LNCAP (cell line): ENCODE data around the gene ADAM12.

Experiments
- TF ChIP-seq, protein P1 (sequence below): fragments of 450-650 bp; IDR thresholded peaks from 2 replicates; pipeline ENCODE4 v1.5.1; 2017; ENCODE audit warnings: mild to moderate bottlenecking

The ADAM12 gene

DNA sequence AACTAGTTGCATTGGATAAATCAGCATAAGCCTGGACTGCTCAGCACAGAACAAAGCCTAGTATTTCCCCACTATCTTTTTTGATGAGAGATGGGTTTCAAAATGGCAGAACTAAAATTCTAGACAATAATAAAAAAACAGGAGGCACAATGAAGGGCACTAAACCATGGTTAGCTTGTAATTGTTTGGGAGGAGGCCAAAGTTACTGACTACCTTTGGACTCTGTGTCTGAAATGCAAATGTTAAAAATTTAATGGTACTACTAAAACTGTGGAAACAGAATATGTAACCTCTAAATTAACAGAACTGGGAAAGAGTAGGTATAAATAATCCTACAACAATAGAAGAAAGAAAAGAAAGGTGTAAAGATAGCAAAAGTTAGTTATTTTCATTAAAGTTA is 13.0 kb downstream of the ADAM12 start:
- TF ChIP-seq, protein P1, sequence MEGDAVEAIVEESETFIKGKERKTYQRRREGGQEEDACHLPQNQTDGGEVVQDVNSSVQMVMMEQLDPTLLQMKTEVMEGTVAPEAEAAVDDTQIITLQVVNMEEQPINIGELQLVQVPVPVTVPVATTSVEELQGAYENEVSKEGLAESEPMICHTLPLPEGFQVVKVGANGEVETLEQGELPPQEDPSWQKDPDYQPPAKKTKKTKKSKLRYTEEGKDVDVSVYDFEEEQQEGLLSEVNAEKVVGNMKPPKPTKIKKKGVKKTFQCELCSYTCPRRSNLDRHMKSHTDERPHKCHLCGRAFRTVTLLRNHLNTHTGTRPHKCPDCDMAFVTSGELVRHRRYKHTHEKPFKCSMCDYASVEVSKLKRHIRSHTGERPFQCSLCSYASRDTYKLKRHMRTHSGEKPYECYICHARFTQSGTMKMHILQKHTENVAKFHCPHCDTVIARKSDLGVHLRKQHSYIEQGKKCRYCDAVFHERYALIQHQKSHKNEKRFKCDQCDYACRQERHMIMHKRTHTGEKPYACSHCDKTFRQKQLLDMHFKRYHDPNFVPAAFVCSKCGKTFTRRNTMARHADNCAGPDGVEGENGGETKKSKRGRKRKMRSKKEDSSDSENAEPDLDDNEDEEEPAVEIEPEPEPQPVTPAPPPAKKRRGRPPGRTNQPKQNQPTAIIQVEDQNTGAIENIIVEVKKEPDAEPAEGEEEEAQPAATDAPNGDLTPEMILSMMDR, result no peak

DNA sequence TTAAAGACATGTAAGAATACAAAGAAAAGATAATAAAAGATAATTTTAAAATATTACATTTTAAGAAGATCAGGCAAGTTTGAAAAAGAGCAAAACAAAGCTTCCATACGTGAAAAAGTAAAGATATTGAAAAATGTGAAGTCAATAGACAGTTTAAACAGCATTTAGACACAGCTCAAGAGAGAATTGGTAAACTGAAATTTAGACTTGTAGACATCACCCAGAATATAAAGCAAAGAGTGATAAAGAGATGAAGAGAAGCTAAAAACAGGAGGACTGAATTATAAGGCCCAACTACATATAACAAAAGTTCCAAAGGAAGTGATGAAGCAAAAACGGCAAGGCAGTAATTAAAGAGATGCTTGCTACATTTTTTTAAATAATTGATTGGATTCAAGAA is 13.8 kb downstream of the ADAM12 start:
- TF ChIP-seq, protein P1, result no peak

DNA sequence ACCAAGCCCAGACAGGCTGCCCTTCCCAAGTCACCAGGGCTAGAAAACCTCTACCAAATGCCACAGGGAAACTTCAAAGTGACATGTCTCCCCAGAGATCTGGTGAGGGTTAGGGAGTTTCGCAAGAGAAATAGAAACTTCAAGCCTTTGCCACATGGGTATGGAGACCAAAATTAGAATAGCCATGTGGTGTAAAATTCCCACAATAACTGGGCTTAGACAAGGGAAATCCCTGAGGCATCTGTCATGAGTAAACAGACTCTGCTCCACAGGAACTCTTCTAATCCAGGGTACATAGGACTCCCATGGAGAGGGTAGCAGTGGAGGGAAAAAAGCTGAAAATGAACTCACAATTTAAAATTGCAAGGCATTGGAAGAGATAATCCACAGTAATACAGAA is 14.3 kb downstream of the ADAM12 start:
- TF ChIP-seq, protein P1, result no peak

DNA sequence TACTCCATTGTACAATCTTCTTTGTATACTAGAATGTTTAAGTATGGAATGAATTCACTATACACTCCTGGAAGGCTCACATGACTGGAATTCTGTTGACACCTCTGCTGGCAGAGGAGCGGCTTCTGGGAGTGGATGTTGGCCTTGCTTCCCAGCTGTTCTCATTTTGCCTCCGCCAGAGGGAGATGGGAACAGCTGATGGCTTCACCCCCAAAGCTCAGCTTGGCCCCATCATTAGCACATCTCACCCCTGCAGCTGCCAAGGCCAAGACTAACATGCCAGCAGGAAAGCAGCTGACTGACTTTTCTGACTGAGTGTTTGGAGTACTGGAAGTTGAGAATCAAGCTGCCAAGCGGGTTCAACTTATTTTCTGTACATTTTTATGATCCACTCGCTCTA is 15.1 kb downstream of the ADAM12 start:
- TF ChIP-seq, protein P1, result no peak

DNA sequence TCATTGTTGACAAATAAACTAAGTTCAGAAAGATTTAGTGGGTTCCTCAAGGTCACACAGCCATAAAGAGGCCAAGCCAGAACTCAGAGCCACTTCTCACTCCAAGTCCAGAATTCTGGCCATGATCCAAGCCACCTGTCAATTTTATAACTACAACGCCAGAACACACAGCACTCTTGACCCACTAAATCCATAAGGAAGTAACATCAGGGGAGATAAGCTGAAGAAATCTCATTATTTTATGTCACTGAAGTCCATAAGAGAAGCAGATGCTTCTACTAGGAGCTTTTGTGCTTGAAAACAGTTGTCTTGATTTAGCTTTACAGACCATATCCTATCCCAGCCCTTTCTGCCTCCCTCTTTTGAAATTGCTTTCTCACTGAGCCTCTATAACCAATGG is 15.9 kb downstream of the ADAM12 start:
- TF ChIP-seq, protein P1, result no peak

DNA sequence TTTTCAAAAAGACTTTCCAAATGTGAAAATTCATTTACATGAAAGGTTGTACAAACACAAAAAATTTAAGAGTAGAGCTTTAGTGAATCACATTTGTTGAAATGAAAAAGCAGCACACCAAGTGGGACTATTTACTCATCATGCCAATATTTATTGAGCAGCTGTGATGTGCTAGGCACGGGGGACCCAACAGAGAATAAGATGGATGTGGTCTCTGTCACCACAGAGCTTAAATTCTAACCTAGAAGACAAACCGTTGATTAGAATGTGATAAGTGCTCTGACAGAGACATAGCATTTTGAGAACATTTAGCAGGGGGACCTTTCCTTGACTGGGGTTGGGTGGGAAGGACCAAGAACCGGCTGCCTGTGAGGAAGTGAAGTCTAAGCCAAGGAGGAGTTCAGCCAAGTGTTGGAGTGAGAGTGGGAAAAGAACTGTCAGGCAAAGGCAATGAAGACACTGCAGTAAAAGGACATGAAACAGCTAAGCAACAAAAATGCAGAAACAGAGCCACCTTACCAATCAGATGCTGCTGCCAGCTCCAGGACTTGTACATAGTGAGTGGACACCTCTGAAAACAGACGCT is 19.1 kb downstream of the ADAM12 start:
- TF ChIP-seq, protein P1, result no peak

DNA sequence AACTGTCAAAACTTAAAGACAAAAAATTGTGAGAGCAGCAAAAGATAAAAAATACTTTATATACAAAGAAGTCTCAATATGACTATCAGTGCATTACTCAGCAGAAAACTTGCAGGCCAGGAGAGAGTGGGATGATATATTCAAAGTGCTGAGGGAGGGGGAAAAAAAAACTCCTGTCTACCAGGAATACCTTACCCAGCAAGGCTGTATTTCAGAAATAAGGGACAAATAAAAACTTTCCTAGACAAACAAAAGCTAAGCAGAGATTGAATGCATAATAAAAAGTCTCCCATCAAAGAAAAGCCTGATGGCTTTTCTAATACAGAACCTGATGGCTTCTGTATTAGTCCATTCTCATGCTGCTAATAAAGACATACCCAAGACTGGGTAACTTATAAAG is 31.1 kb downstream of the ADAM12 start:
- TF ChIP-seq, protein P1, result no peak

DNA sequence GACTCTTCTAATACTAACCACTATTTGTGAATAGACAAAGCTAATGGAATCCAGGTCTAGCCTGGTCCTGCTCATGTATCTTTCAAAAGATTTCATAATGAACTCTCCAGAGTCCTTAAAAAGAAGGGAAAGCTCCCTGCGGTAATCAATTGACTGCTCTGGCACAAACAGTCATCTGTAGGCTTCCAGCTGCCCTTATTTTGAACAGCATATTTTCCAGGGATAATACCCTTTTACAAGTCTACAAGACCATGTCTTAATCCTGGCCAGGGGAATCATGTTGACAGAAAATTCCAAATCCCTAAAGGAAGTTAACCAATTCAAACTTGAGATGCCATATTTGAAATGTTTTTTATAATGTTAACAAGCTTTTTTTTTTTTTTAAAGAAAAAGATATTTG is 34.6 kb downstream of the ADAM12 start:
- TF ChIP-seq, protein P1, result no peak
